ENCODE measurements around the gene ZNF724. TPM values are rescaled to one million over a fixed set of nuclear protein-coding genes. Genes with fewer than 3 reads are reported as not detected.
"Not testable (repeated sequence)": the region's sequence is repeated elsewhere in the genome, so short reads cannot be mapped to it uniquely, and the experiment has no call there.

Gene ZNF724
- polyA plus RNA-seq, 4 donors, result 4.0 to 6.1 (median 5.6) TPM

DNA sequence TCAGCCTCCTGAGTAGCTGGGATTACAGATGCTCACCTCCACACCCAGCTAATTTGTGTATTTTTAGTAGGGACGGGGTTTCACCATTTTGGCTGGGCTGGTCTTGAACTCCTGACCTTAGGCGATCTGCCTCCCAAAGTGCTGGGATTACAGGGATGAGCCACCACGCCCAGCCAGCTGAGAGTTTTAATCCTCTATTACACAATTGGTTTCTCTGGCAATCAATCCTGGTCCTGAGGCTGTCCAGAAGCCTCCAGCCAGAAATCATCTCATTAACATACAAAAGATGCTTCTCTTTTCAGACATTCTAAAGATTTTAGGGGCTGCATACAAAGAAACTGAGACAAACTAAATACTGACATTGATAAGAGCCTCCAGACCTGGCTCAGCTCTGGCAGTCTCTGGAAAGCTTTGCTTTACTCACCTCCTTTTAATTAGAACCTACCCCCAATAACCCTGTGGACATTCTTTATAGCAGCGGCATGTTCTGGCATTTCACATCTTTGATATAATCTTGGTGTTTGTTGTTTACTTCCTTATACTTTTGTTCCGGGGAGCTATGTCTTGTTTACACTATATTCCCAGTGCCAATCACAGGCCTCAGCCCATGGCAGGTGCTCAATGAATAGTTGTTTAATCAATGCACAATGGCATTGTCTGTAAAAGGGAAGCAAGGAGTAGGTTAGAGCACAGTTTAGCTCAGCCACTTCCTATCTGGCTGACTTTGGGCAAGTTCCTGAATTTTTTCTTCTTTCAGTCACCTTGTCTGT, 4.1 kb upstream of the ZNF724 start:
- DNase-seq (ENCODE audit: low read depth in 4 of 4, low spot score in 2 of 4), result no peak

DNA sequence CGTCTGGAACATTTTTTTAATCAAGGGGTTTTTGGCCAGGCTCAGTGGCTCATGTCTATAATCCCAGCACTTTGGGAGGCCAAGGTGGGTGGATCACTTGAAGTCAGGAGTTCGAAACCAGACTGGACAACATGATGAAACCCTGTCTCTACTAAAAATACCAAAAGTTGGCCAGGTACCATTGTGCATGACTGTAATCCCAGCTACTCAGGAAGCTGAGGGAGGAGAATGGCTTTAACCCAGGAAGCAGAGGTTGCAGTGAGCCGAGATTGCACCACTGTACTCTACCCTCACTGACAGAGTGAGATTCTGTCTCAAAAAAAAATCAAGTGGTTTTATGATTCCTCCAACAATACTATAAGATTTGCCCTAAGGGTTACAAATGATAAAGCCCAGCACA, 3.1 kb upstream of the ZNF724 start:
- DNase-seq (ENCODE audit: low read depth in 4 of 4, low spot score in 2 of 4), result not testable (repeated sequence)

DNA sequence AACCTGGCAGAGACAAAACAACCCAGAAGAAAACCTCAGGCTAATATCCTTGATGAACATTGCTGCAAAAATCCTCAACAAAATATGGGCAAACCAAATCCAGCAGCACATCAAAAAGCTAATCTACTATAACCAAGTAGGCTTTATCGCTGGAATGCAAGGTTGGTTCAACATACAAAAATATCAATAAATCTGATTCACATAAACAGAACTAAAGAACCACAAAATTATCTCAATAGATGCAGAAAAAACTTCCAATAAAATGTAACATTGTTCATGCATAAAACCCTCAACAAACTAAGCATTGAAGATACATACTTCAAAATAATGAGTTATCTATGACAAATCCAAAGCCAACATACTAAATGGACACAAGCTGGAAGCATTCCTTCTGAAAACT, 8.8 kb downstream of the ZNF724 start:
- DNase-seq (ENCODE audit: low read depth in 4 of 4, low spot score in 2 of 4), result no peak

DNA sequence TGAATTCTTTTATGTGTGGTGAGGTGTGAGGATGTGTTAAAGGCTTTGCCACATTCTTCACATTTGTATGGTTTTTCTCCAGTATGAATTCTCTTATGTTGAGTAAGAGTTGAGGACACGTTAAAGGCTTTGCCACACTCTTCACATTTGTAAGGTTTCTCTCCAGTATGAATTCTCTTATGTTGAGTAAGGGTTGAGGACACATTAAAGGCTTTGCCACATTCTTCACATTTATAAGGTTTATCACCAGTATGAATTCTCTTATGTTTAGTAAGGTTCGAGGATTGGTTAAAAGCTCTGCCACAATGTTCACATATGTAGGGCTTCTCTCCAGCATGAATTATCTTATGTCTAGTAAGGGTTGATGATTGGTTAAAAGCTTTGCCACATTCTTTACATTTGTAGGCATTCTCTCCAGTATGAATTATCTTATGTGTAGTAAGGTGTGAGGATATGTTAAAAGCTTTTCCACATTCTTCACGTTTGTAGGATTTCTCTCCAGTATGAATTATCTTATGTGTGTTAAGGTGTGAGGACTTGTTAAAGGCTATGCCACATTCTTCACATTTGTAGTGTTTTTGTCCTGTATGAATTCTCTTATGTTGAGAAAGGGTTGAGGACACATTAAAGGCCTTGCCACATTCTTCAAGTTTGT, 27.1 kb downstream of the ZNF724 start:
- no peak for DNase-seq (ENCODE audit: low read depth in 4 of 4, low spot score in 2 of 4)

DNA sequence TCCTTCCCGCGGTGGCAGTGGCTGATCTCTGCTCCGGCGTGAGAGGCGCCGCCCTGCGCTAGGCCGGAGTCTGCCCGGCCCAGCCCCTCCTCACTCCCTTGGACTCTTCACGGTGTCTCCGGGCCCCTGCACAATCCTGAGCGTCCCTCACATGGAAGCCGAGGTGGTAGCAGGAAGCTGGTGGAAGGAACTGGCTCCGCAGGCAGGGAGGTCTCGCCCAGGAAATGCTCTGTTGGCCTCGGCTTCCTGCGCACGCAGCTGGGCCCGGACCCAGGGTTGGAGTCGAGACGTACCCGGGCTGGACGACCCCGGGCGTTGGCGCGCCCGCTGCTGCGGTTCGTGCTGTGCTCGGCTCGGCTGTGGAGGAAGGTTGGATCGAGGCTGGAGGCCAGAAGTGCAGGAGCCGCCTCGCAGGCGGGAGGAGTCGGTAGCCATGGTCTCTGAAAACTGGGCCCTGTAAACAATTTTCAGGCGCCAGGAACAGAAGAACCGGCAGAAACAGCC, 46.3 kb downstream of the ZNF724 start:
- DNase-seq (ENCODE audit: low read depth in 4 of 4, low spot score in 2 of 4), result peak in 1 of 4 donors; percentile 2

DNA sequence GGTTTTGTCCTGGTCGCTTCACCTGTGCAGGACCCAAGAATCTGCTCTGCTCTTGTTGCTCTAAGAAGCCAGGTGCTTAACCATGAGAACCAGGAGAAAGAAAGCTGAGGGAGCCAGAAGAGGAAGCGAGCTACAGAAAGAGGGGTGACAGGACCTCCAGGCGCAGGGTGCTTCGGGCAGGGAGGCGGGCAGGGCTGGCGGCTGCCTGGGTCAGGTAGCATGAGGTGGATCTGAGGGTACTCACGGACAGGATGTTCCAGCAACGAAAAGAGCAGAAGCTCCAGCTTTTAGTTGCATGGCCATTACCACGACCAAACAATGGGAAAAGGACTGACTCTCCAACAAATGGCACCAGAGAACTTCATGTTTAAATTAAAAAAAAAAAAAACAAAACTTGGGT, 59.9 kb downstream of the ZNF724 start:
- DNase-seq (ENCODE audit: low read depth in 4 of 4, low spot score in 2 of 4), result no peak

DNA sequence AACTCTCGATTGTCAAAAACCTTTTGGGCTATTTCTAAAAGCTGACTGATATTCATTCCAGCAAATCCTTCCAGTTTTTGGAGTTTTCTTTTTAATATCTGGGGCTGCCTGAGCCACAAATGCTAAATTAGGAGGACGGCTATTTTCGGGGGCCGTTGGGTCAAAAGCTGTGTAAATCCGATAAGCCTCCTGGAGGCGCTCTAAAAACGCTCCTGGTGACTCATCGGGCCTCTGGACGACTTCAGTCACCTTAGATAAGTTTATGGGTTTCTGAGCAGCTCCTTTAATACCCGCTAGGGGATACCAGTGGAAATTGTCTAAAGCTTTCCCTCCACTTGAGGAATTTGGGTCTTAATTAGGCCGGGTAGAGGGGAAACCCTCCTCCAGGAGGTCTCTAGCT, 66.9 kb downstream of the ZNF724 start:
- no peak for DNase-seq (ENCODE audit: low read depth in 4 of 4, low spot score in 2 of 4)

Other genes starting within 250 kb of the ZNF724 start
- under 1 TPM in 3 of 4 donors, not detected in 1; 0.19 to 0.54 (median 0.25) TPM for gene ZNF728, start 247.2 kb downstream of the ZNF724 start, polyA plus RNA-seq (ENCODE audit: insufficient read length in 4 of 4)
- 10 to 100 TPM in 1 of 4 donors, 1 to 10 TPM in 3; 4.4 to 13.2 (median 7.4) TPM for gene ZNF730, start 133.4 kb downstream of the ZNF724 start, polyA plus RNA-seq (ENCODE audit: insufficient read length in 4 of 4)
- 10 to 100 TPM; 45.8 to 72.4 (median 61.6) TPM for gene ZNF91, start 145.1 kb upstream of the ZNF724 start, polyA plus RNA-seq (ENCODE audit: insufficient read length in 4 of 4)

Data from left renal cortex interstitium (tissue), 4 donors.